ENCODE data around the gene MORC2. TPM values are rescaled to one million over a fixed set of nuclear protein-coding genes. Genes with fewer than 3 reads are reported as not detected.

The MORC2 gene
- total and polyA plus RNA-seq, 9 of the 15 experiments (the other 6 are each of a cell fraction or from before 2014, with no cell fraction given), result 3.3 to 34.7 (median 16.7) TPM

GRCh38 chr22:30969532-30970355, 1.2 kb upstream of the MORC2 start:
- BruUV-seq (replicated peaks), result no TSS peak
- in situ Hi-C loops (cut with MboI) (no loop called here), intact Hi-C loops (cut with micrococcal nuclease) (loop anchor here (2.0 to 5.0 kb wide), 2 partner anchors 93 to 115 kb away; no protein-coding TSS in a partner anchor)
- Histone ChIP-seq H3K4me1 (replicated peaks in 1 of 2; ENCODE audit: control insufficient read depth in 2 of 2, insufficient read depth in 2 of 2, low read length in 2 of 2) (peaks cover 7 to 17% of the 10 kb centered on the region in 2 experiments; a peak in 3 of 5 replicates), H3K9me1 (ENCODE audit: control insufficient read depth, insufficient read depth, low read length) (no peaks in the 10 kb centered on the region), H3K4me3 (peak overlapping the region; percentile 90), H3K27ac (ENCODE audit: extremely low read depth, low read depth, low read length) (peak overlapping the region; percentile 92), H2AFZ (ENCODE audit: low read depth, low read length) (peak overlapping the region; percentile 74), H4K20me1 (replicated peaks; ENCODE audit: control insufficient read depth, insufficient read depth, low read length) (peaks cover 16% of the 10 kb centered on the region; the same call in 1 of the 2 replicates), H3K27me3 (ENCODE audit: control insufficient read depth in 2 of 2, insufficient read depth in 2 of 2, low read length in 2 of 2) (no peaks in the 10 kb centered on the region), H3K9me3 (replicated peaks; ENCODE audit: control insufficient read depth, insufficient read depth, low read depth, low read length) (peaks cover 8% of the 10 kb centered on the region), H3K36me3 (ENCODE audit: control insufficient read depth, insufficient read depth, low read length) (peaks cover 77% of the 10 kb centered on the region), H3K9ac (ENCODE audit: insufficient read depth in 1 of 2, low read depth in 2 of 2, low read length in 2 of 2) (peak overlapping the region; percentile 85 to 95), H3K4me2 (ENCODE audit: insufficient read depth, low read length) (peak overlapping the region; percentile 86), H3K79me2 (ENCODE audit: control insufficient read depth, insufficient read depth, low read length) (peaks cover 98% of the 10 kb centered on the region)
- POLR2A ChIA-PET, result interaction anchor here (0.6 to 2.8 kb wide), 9 partner anchors 9 to 186 kb away, joined by 3 to 11 read pairs (median 4); partner anchors contain the start of gene SMTN
- CTCF ChIA-PET (ENCODE audit: low intra/inter-chr PET ratio), result interaction anchor here (0.6 to 0.9 kb wide), 3 partner anchors 116 to 179 kb away, joined by 3 to 4 read pairs (median 3); no protein-coding TSS in a partner anchor
- DNase-seq (ENCODE audit: extremely low read depth in 1 of 4, low spot score in 3 of 4), result peak; percentile 56 to 66 (median 62)
- 2% methylated on average over 24 of the region's 49 CpGs for WGBS (ENCODE audit: insufficient coverage, low coverage, missing lambda C conversion rate)
- peak; percentile 40 for FAIRE-seq
- ATAC-seq, result peak; percentile 62
- TF ChIP-seq CTCFL (IDR thresholded peaks at IDR 0.05; ENCODE audit: borderline replicate concordance, insufficient read depth, low read depth, low read length, poor library complexity, severe bottlenecking), result peak; percentile 81
- TF ChIP-seq CREM (IDR thresholded peaks at IDR 0.05; ENCODE audit: low read depth), result 0 out of 2 replicates have a peak, but pooled peaks have one; percentile 3
- no peak for TF ChIP-seq NFE2L1 (tag; IDR thresholded peaks at IDR 0.05; ENCODE audit: borderline replicate concordance, low read depth)
- no peak for TF ChIP-seq SRSF7 (optimal IDR thresholded peaks at IDR 0.05; ENCODE audit: low read depth, low read length)
- no peak for TF ChIP-seq NBN (IDR thresholded peaks at IDR 0.05; ENCODE audit: low read depth)
- TF ChIP-seq ARID1B (IDR thresholded peaks at IDR 0.05), result no peak
- no peak for TF ChIP-seq CBX8 (IDR thresholded peaks at IDR 0.05; ENCODE audit: borderline replicate concordance, extremely low read depth, low read depth, low read length, poor library complexity, severe bottlenecking)
- TF ChIP-seq CHCHD3 (CRISPR knock-in tag; IDR thresholded peaks at IDR 0.05), result no peak
- TF ChIP-seq PHF21A (IDR thresholded peaks at IDR 0.05; ENCODE audit: borderline replicate concordance, low read depth), result no peak
- no peak for TF ChIP-seq CBFB (CRISPR knock-in tag; IDR thresholded peaks at IDR 0.05)
- 0 out of 2 replicates have a peak, but pooled peaks have one; percentile 12 for TF ChIP-seq SOX6 (IDR thresholded peaks at IDR 0.05)
- no peak; the same call in 1 of the 2 replicates for TF ChIP-seq ZBTB1 (CRISPR knock-in tag; IDR thresholded peaks at IDR 0.05; ENCODE audit: borderline replicate concordance, low read depth)

Data from K562 (cell line).